Measurements from ENCODE around the gene KAT14.

GRCh38 chr20:18092890-18093289, 44.8 kb upstream of the KAT14 start:
- no peak for TF ChIP-seq TSHZ2 (CRISPR knock-in tag; IDR thresholded peaks at IDR 0.05)
- TF ChIP-seq PATZ1 (CRISPR knock-in tag; IDR thresholded peaks at IDR 0.05; ENCODE audit: borderline replicate concordance), result no peak
- no peak for TF ChIP-seq ZFP30 (CRISPR knock-in tag; IDR thresholded peaks at IDR 0.05)
- no peak for TF ChIP-seq CREB5 (CRISPR knock-in tag; IDR thresholded peaks at IDR 0.05; ENCODE audit: low read depth)
- TF ChIP-seq ZNF8 (CRISPR knock-in tag; IDR thresholded peaks at IDR 0.05), result no peak
- TF ChIP-seq BACH2 (CRISPR knock-in tag; IDR thresholded peaks at IDR 0.05; ENCODE audit: borderline replicate concordance), result no peak
- no peak for TF ChIP-seq RARB (CRISPR knock-in tag; IDR thresholded peaks at IDR 0.05)
- no peak for TF ChIP-seq ZFP3 (CRISPR knock-in tag; IDR thresholded peaks at IDR 0.05)
- TF ChIP-seq ESRRG (CRISPR knock-in tag; IDR thresholded peaks at IDR 0.05), result no peak
- no peak for TF ChIP-seq SNAI2 (CRISPR knock-in tag; IDR thresholded peaks at IDR 0.05)
- no peak for TF ChIP-seq ISL1 (CRISPR knock-in tag; IDR thresholded peaks at IDR 0.05)
- no peak for TF ChIP-seq ZNF70 (CRISPR knock-in tag; IDR thresholded peaks at IDR 0.05)
